A549 (cell line): Measurements from ENCODE around the gene FLNB.

Source experiments
- FOSL2 ChIP-seq, 2 experiments: fragments of 450-650 bp in 1 of 2; fragments of >200 bp in 1 of 2; sonication (Bioruptor Twin) in 1 of 2; formaldehyde crosslinking; IDR thresholded peaks; 2 replicates each; pipeline versions ENCODE4 v1.5.0 to v1.6.1; 2016 to 2020; ENCODE audit warnings: mild to moderate bottlenecking in 1 of 2, moderate library complexity in 1 of 2
- SMC3 ChIP-seq: fragments of >200 bp; sonication (Bioruptor Twin); formaldehyde crosslinking; IDR thresholded peaks from 3 replicates; pipeline ENCODE4 v1.6.1; 2018; ENCODE audit warnings: inconsistent platforms
- TF ChIP-seq, protein P1 (sequence below): fragments of >200 bp; sonication (Bioruptor Twin); formaldehyde crosslinking; IDR thresholded peaks from 3 replicates; pipeline ENCODE4 v1.5.1; 2016

DNA sequence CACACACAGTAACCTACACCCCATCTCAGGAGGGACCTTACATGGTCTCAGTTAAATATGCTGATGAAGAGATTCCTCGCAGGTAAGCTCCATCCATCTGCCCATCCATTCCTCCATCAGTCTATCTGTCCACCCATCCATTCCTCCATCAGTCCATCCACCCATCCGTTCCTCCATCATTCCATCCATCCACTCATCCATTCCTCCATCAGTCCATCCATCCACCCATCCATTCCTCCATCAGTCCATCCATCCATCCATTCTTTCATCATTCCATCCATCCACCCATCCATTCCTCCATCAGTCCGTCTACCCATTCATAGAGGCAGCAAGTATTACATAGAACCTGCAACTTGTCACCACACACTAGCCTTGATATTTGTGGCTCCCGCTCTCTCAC is 124.6 kb downstream of the FLNB start:
- TF ChIP-seq FOSL2 (IDR thresholded peaks at IDR 0.05) (no peak), FOSL2 (CRISPR knock-in tag; IDR thresholded peaks at IDR 0.05) (no peak), SMC3 (no peak)
- TF ChIP-seq, protein P1, sequence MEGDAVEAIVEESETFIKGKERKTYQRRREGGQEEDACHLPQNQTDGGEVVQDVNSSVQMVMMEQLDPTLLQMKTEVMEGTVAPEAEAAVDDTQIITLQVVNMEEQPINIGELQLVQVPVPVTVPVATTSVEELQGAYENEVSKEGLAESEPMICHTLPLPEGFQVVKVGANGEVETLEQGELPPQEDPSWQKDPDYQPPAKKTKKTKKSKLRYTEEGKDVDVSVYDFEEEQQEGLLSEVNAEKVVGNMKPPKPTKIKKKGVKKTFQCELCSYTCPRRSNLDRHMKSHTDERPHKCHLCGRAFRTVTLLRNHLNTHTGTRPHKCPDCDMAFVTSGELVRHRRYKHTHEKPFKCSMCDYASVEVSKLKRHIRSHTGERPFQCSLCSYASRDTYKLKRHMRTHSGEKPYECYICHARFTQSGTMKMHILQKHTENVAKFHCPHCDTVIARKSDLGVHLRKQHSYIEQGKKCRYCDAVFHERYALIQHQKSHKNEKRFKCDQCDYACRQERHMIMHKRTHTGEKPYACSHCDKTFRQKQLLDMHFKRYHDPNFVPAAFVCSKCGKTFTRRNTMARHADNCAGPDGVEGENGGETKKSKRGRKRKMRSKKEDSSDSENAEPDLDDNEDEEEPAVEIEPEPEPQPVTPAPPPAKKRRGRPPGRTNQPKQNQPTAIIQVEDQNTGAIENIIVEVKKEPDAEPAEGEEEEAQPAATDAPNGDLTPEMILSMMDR: no peak
